HFFc6 (cell line): ENCODE data around the gene TSC2. TPM values are rescaled to one million over a fixed set of nuclear protein-coding genes. Genes with fewer than 3 reads are reported as not detected.

Experiments used
- DNase-seq: peaks from one replicate; pipeline ENCODE4 v3.0.0-alpha.2; 2018
- H3K27ac Mint-ChIP-seq: 2 replicates; pipeline ENCODE4 v1.8.0; 2020; ENCODE audit warnings: mild to moderate bottlenecking, mixed read lengths
- H3K27me3 Mint-ChIP-seq: 2 replicates; pipeline ENCODE4 v1.8.0; 2021; ENCODE audit warnings: mild to moderate bottlenecking, moderate library complexity, mixed read lengths; ENCODE audit not compliant: insufficient read depth
- H3K36me3 Mint-ChIP-seq: 2 replicates; pipeline ENCODE4 v1.8.0; 2021; ENCODE audit warnings: low read depth, mixed read lengths
- H3K4me1 Mint-ChIP-seq: 2 replicates; pipeline ENCODE4 v1.8.0; 2020; ENCODE audit warnings: low read depth, mixed read lengths
- H3K4me3 Mint-ChIP-seq: 2 replicates; pipeline ENCODE4 v1.8.0; 2020; ENCODE audit warnings: mild to moderate bottlenecking, moderate library complexity, mixed read lengths
- H3K9me3 Mint-ChIP-seq: 2 replicates; pipeline ENCODE4 v1.8.0; 2020; ENCODE audit warnings: mild to moderate bottlenecking, mixed read lengths
- CTCF ChIP-seq: fragments of 200-600 bp; sonication (generic); IDR thresholded peaks from 2 replicates; pipeline ENCODE4 v1.5.0; 2021; ENCODE audit warnings: antibody characterized with exemption, mild to moderate bottlenecking
- total RNA-seq, 6 experiments: library from RNA; stranded (reverse); fragmentation: NEBNext Ultra II Directional; extraction: Animal tissue kit (Norgen Biotek cat#: 25700); gene quantifications; 2 replicates in 1 of 6; 3 replicates in 5 of 6; pipeline ENCODE4 v1.2.3, GENCODE V29; 2021

TSC2 gene
- total RNA-seq, 6 experiments from 2014 or later, result 72.0 to 88.3 (median 83.2) TPM

DNA sequence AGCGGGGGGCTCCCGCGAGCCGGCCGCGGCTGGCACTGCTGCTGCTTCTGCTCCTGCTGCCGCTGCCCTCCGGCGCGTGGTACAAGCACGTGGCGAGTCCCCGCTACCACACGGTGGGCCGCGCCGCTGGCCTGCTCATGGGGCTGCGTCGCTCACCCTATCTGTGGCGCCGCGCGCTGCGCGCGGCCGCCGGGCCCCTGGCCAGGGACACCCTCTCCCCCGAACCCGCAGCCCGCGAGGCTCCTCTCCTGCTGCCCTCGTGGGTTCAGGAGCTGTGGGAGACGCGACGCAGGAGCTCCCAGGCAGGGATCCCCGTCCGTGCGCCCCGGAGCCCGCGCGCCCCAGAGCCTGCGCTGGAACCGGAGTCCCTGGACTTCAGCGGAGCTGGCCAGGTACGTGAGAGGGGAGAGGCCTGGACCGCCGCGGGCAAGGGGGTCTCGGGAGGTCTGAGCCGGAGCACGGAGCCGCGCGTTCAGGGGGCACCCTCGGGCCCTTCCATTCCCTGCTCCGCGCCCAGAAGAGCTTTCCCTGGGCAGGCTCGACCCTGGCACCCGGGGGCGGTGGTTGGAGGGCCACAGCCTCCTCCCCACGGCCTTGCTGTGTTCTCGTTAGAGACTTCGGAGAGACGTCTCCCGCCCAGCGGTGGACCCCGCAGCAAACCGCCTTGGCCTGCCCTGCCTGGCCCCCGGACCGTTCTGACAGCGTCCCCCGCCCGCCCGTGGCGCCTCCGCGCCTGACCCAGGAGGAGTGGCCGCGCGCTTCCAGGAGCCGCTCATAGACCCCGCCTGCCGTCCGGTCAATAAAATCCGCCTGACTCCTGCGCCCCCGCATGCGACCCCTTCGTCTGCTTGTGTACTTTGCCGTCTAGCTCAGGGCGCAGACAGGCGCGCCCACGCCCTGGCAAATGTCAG, 27.6 kb upstream of the TSC2 start:
- H3K27ac Mint-ChIP-seq, result no peak overlapping the region
- no peaks in the 10 kb centered on the region for H3K9me3 Mint-ChIP-seq
- peak overlapping the region; percentile 51; the same call in 1 of the 2 replicates for H3K4me3 Mint-ChIP-seq
- no peak for TF ChIP-seq CTCF
- no peaks in the 10 kb centered on the region for H3K36me3 Mint-ChIP-seq
- peaks cover 9% of the 10 kb centered on the region for H3K27me3 Mint-ChIP-seq
- H3K4me1 Mint-ChIP-seq, result peaks cover 19% of the 10 kb centered on the region
- DNase-seq, result no peak

- peak overlapping the region; percentile 80 for H3K4me3 Mint-ChIP-seq
- peak overlapping the region; percentile 68 for H3K27ac Mint-ChIP-seq
- H3K9me3 Mint-ChIP-seq, result no peaks in the 10 kb centered on the region
- DNase-seq, result peak; percentile 47
- no peaks in the 10 kb centered on the region for H3K36me3 Mint-ChIP-seq
- peaks cover 9% of the 10 kb centered on the region for H3K27me3 Mint-ChIP-seq
- no peak for TF ChIP-seq CTCF
- H3K4me1 Mint-ChIP-seq, result peaks cover 23% of the 10 kb centered on the region
Measured at GRCh38 chr16:2022723-2023091, 25.1 kb upstream of the TSC2 start.

DNA sequence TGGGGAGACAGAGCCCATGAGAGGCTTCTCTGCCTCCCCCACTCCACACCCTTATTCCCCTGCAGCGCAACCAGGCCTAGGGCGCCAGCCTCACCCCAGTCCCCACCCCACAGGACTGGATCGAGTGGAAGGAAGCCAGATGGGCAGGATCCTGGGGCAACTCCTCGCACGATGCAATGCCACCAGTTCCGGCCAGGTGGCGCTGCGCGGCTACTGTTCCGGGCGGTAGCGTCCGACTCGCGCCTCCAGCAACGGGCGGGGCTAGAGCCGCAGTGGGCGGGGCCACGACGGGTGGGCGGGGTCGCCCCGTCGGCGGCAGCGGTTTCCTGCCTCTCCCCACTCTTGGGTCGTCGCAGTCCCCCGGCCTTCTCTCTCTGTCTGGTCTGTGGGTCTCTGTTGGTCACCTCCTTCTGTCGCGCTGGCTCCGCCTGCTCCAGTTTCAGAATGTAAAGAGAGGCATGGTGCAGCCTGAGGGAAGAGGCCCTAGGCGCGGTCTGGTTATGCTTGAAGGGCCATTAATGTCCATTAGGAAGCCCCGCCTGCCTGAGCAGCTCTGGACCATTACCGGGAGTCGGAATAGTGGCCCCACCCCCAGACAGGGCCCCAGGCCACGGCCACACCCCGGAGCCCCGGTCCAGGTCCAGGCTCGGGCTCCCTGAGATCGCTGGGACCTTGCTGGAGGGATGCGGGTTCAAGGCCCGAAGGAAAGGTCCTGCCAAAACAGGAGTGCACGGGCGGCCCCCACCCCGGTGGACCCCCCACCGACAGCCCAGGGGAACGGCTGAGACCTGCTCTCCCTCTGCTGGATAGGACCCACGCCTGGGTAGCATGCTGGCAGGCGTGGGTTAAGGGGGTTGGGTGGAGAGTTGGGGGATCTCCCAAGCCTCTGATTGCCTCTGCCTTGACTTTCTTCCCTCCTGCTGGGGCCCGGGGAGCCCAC, 24.4 kb upstream of the TSC2 start:
- no peaks in the 10 kb centered on the region for H3K9me3 Mint-ChIP-seq
- H3K36me3 Mint-ChIP-seq, result no peaks in the 10 kb centered on the region
- TF ChIP-seq CTCF, result peak; percentile 98
- peak overlapping the region; percentile 80 for H3K4me3 Mint-ChIP-seq
- H3K27ac Mint-ChIP-seq, result peak overlapping the region; percentile 68
- DNase-seq, result peak; percentile 80
- H3K27me3 Mint-ChIP-seq, result peaks cover 9% of the 10 kb centered on the region
- peaks cover 29% of the 10 kb centered on the region for H3K4me1 Mint-ChIP-seq

DNA sequence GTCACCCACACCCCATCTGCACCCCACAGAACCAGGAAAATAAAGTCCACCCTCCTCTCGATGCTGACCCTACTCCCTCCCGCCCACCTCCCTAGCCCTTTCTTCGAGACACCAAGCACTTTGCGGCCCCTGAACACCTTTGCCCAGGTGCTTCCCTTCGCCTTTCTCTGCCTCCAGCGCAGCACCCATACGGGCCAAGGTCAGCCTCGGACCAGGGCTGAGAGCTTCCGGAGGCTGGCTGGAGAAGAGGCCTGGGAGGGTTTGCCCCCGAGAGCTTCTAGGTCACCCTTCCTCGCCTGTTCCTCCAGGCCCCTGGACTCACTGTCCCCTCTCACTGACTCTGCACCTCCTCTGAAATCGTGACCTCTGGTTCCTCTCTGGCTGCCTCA, 23.8 kb upstream of the TSC2 start:
- TF ChIP-seq CTCF, result no peak
- Mint-ChIP-seq H3K4me3 (no peak overlapping the region), H3K9me3 (no peaks in the 10 kb centered on the region), H3K27me3 (peaks cover 10% of the 10 kb centered on the region), H3K36me3 (no peaks in the 10 kb centered on the region), H3K4me1 (peaks cover 34% of the 10 kb centered on the region), H3K27ac (no peak overlapping the region)
- DNase-seq, result no peak

DNA sequence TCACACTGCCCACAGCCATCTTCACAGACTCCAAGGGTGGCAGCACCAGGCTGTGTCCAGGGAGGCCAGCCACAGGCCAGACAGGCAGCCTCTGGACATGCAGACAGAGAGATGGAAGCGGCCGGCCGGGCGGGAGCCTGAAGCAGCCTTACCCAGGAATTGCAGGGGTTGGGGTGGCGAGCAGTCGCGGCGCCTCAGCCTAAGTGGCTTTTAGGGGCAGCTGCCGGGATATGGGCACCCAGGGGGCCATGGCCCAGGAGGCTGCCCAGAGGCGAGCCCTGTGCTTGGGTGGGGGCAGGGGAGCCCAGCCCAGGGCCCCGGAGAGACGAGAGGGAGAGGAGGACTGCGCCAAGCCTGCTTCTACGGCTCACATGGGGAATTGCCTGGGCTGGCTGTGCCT, 22.5 kb upstream of the TSC2 start:
- Mint-ChIP-seq H3K9me3 (no peaks in the 10 kb centered on the region), H3K4me1 (peaks cover 34% of the 10 kb centered on the region), H3K27ac (no peak overlapping the region), H3K27me3 (peaks cover 8% of the 10 kb centered on the region), H3K36me3 (no peaks in the 10 kb centered on the region), H3K4me3 (no peak overlapping the region)
- no peak for DNase-seq
- no peak for TF ChIP-seq CTCF
